ENCODE results near the gene VPS26A. TPM values are rescaled to one million over a fixed set of nuclear protein-coding genes. Genes with fewer than 3 reads are reported as not detected.

Gene VPS26A
- total and polyA plus RNA-seq, 2 experiments from 2014 or later = 12.8 to 53.9 TPM

DNA sequence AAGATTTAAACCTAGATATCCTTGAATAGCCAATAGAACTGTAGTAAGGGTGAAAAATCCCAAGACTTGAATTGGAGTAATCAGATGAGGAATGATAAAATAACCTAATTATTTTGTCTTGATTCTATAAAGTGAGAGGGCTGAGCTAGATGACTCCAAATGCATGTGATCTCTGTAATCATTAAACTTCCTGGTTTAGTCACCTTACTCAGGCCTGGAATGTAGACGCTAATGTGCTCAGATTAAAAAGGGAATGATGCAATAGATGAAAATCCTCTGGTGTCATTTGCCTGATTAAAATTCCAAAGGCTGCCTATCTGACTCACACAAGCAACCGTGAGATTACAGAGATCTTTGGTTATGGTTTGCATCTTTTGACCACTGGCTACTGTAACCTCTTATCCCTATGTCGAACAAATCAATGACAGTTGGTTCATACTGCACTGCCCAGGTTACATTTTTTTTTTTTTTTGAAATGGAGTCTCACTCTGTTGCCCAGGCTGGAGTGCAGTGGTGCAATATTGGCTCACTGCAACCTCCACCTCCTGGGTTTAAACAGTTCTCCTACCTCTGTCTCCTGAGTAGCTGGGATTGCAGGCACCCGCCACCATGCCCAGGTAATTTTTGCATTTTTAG is 93.3 kb downstream of the VPS26A start:
- Histone ChIP-seq H3K4me1 (ENCODE audit: low read depth) (no peaks in the 10 kb centered on the region), H3K9me3 (ENCODE audit: low read depth) (no peaks in the 10 kb centered on the region), H3K27me3 (no peaks in the 10 kb centered on the region), H3K4me3 (no peak overlapping the region), H3K27ac (no peak overlapping the region), H3K36me3 (no peaks in the 10 kb centered on the region)
- TF ChIP-seq, protein P1, sequence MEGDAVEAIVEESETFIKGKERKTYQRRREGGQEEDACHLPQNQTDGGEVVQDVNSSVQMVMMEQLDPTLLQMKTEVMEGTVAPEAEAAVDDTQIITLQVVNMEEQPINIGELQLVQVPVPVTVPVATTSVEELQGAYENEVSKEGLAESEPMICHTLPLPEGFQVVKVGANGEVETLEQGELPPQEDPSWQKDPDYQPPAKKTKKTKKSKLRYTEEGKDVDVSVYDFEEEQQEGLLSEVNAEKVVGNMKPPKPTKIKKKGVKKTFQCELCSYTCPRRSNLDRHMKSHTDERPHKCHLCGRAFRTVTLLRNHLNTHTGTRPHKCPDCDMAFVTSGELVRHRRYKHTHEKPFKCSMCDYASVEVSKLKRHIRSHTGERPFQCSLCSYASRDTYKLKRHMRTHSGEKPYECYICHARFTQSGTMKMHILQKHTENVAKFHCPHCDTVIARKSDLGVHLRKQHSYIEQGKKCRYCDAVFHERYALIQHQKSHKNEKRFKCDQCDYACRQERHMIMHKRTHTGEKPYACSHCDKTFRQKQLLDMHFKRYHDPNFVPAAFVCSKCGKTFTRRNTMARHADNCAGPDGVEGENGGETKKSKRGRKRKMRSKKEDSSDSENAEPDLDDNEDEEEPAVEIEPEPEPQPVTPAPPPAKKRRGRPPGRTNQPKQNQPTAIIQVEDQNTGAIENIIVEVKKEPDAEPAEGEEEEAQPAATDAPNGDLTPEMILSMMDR (IDR thresholded peaks at IDR 0.05; ENCODE audit: low read depth, low read length) = no peak
- DNase-seq (ENCODE audit: low read depth in 1 of 2, low spot score in 1 of 2) = peak in 1 of 2 donors; percentile 87

DNA sequence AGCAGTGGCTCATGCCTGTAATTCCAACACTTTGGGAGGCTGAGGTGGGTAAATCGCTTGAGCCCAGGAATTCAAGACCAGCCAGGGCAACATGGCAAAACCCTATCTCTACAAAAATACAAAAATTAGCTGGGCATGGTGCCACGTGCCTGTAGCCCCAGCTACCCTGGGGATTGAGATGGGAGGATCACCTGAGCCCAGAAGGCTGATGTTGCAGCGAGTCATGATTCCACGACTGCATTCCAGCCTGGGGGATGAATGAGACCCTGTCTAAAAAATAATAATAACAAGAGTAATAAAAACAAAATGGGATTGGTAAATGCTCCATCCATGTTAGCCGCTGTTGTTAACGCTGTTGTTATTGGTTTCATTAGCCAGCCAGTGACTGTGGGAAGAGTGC is 94.9 kb downstream of the VPS26A start:
- no peak for DNase-seq (ENCODE audit: low read depth in 1 of 2, low spot score in 1 of 2)
- Histone ChIP-seq H3K9me3 (ENCODE audit: low read depth) (no peaks in the 10 kb centered on the region), H3K27ac (no peak overlapping the region), H3K36me3 (no peaks in the 10 kb centered on the region), H3K4me1 (ENCODE audit: low read depth) (no peaks in the 10 kb centered on the region), H3K4me3 (no peak overlapping the region), H3K27me3 (no peaks in the 10 kb centered on the region)
- TF ChIP-seq, protein P1 (IDR thresholded peaks at IDR 0.05; ENCODE audit: low read depth, low read length) = no peak

DNA sequence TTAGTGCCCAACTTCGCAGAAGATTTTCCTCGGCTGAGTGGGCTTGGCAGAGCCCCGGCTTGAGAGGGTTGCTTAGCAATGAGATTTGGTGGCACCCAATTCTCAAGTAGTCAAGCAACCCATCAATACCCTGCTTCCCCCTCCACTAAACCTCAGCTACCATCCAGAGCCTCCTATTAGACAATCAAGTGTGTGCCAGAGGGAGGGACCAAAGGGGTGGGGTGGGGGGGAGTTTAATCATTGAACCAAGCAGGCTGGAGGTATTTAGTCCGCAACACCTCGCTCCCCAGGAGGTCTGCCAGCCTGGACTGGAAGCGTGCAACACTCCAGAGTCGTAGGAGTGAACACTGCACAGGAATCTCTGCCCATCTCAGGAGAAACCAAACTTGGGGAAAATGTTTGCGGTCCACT is 96.1 kb downstream of the VPS26A start, which contains the start of gene HKDC1:
Gene HKDC1 (plus strand): TSS at position 292 of the 411 bp plus-strand sequence. CDS start 104 bp downstream, at position 396.
- H3K27ac ChIP-seq = no peak within 1 kb of the TSS
- H3K36me3 ChIP-seq = no peaks in the 10 kb centered on the region
- no peak for DNase-seq (ENCODE audit: low read depth in 1 of 2, low spot score in 1 of 2)
- no peaks in the 10 kb centered on the region for H3K4me1 ChIP-seq (ENCODE audit: low read depth)
- no peaks in the 10 kb centered on the region for H3K9me3 ChIP-seq (ENCODE audit: low read depth)
- H3K4me3 ChIP-seq = no peak within 1 kb of the TSS
- TF ChIP-seq, protein P1 (IDR thresholded peaks at IDR 0.05; ENCODE audit: low read depth, low read length) = no peak
- H3K27me3 ChIP-seq = no peaks in the 10 kb centered on the region

DNA sequence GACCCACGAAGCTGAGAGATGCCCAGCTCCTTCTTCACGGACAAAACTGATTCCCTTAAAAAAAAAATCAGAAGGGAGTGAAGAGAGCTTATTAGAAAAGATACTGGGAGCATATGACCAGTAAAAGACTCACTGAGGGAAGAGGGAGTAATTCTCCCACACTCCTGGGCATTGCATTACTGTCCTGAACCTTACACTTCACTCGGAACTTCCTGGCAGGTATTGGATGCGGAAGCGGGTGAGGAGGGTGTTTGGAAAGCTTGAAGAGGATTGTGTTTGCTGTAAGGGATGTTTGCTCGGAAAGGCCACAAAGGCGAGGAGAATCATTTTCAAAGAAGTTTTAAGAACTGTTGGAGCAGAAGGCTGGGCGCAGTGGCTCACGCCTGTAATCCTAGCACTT is 96.5 kb downstream of the VPS26A start:
- Histone ChIP-seq H3K9me3 (ENCODE audit: low read depth) (no peaks in the 10 kb centered on the region), H3K27me3 (no peaks in the 10 kb centered on the region), H3K36me3 (no peaks in the 10 kb centered on the region), H3K27ac (no peak overlapping the region), H3K4me1 (ENCODE audit: low read depth) (no peaks in the 10 kb centered on the region), H3K4me3 (no peak overlapping the region)
- no peak for DNase-seq (ENCODE audit: low read depth in 1 of 2, low spot score in 1 of 2)
- TF ChIP-seq, protein P1 (IDR thresholded peaks at IDR 0.05; ENCODE audit: low read depth, low read length) = no peak

Other genes starting within 250 kb of the VPS26A start
- gene DDX50, start 222.9 kb upstream of the VPS26A start, total RNA-seq = 48.2 and 52.0 TPM in 2 replicates
- 48.6 and 52.7 TPM in 2 replicates for gene DDX50, start 222.9 kb upstream of the VPS26A start, polyA plus RNA-seq
- 19.5 and 31.3 TPM in 2 replicates for gene DDX21, start 168.0 kb upstream of the VPS26A start, total RNA-seq
- gene DDX21, start 168.0 kb upstream of the VPS26A start, polyA plus RNA-seq = 8.3 and 11.2 TPM in 2 replicates
- 25.1 and 26.6 TPM in 2 replicates for gene KIFBP, start 135.4 kb upstream of the VPS26A start, total RNA-seq
- gene KIFBP, start 135.4 kb upstream of the VPS26A start, polyA plus RNA-seq = 29.8 and 36.0 TPM in 2 replicates
- gene SRGN, start 36.1 kb upstream of the VPS26A start, total RNA-seq = not detected in 2 replicates
- gene SRGN, start 36.1 kb upstream of the VPS26A start, polyA plus RNA-seq = 0.62 TPM in 1 of 2 replicates, not detected in the other
- gene SUPV3L1, start 56.1 kb downstream of the VPS26A start, total RNA-seq = 26.4 and 40.8 TPM in 2 replicates
- gene SUPV3L1, start 56.1 kb downstream of the VPS26A start, polyA plus RNA-seq = 31.9 and 32.1 TPM in 2 replicates
- not detected in 2 replicates for gene HKDC1, start 96.2 kb downstream of the VPS26A start, total RNA-seq
- not detected in 2 replicates for gene HKDC1, start 96.2 kb downstream of the VPS26A start, polyA plus RNA-seq
- gene HK1, start 154.3 kb downstream of the VPS26A start, total RNA-seq = 283 and 324 TPM in 2 replicates
- 347 and 375 TPM in 2 replicates for gene HK1, start 154.3 kb downstream of the VPS26A start, polyA plus RNA-seq